ENCODE measurements around the gene BMX. TPM values are rescaled to one million over a fixed set of nuclear protein-coding genes. Genes with fewer than 3 reads are reported as not detected.

BMX gene
- total and polyA plus RNA-seq, 9 of the 15 experiments (the other 6 are each of a cell fraction or from before 2014, with no cell fraction given), result 0.45 to 4.2 (median 1.8) TPM

DNA sequence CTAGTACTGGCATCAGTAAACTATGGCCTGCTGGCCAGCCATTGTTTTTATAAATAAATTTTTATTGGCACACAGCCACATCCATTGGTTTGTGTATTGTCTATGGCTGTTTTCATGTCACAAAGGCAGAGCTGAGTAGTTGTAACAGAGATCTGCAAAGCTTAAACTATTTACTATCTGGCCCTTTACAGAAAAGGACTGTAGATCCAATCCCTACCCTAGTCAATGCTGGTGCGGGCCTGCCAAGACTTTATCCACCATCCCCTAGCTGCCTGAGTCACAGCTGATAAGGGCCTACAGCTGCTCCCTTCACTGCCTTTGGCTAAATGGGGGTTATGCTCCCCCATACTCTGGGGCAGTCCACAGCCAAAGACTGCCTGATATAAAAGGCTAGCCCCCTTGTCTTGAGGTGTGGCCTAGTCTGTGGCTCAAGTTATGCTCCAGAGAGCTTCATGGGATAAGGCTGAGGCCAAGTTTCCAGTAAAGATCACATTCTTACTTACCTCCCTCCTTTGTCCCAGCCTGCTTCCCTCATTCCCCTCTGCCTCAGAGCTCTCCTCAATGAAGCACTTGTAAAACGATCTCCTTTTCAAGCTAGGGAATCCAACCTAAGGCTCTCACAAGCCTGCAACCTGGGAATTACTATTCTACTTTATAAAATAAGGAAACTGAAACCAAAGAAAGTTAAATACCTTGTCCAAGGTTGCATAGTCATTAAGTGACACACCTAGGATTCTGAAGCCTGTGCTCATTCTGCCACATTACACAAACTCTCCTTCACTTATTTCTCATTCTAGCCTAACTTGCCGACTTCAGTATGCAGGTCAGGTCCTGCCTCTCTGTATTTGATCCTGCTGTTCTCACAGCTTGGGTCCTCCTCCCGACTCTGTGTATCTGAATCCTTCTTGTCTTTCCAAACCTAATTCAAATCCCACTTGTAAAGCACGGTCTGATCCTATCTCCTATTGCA lies 79.5 kb downstream of the BMX start (continued):
- TF ChIP-seq ZBED1 (IDR thresholded peaks at IDR 0.05) (no peak), ZNF785 (CRISPR knock-in tag; IDR thresholded peaks at IDR 0.05) (no peak), ZNF707 (CRISPR knock-in tag; conservative IDR thresholded peaks at IDR 0.05) (no peak), PHF20 (IDR thresholded peaks at IDR 0.05; ENCODE audit: partially characterized antibody) (no peak), PHB (CRISPR knock-in tag; IDR thresholded peaks at IDR 0.05) (no peak), TBP (optimal IDR thresholded peaks at IDR 0.05; ENCODE audit: low read depth, low read length) (no peak), MCM2 (IDR thresholded peaks at IDR 0.05; ENCODE audit: low read depth) (no peak), MYBL2 (IDR thresholded peaks at IDR 0.05; ENCODE audit: low read depth) (no peak), MYBL2 (CRISPR knock-in tag; IDR thresholded peaks at IDR 0.05; ENCODE audit: borderline replicate concordance) (no peak)
- TF ChIP-seq, protein P1, sequence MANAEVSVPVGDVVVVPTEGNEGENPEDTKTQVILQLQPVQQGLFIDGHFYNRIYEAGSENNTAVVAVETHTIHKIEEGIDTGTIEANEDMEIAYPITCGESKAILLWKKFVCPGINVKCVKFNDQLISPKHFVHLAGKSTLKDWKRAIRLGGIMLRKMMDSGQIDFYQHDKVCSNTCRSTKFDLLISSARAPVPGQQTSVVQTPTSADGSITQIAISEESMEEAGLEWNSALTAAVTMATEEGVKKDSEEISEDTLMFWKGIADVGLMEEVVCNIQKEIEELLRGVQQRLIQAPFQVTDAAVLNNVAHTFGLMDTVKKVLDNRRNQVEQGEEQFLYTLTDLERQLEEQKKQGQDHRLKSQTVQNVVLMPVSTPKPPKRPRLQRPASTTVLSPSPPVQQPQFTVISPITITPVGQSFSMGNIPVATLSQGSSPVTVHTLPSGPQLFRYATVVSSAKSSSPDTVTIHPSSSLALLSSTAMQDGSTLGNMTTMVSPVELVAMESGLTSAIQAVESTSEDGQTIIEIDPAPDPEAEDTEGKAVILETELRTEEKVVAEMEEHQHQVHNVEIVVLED (CRISPR knock-in tag; IDR thresholded peaks at IDR 0.05), result no peak
- TF ChIP-seq, protein P2, sequence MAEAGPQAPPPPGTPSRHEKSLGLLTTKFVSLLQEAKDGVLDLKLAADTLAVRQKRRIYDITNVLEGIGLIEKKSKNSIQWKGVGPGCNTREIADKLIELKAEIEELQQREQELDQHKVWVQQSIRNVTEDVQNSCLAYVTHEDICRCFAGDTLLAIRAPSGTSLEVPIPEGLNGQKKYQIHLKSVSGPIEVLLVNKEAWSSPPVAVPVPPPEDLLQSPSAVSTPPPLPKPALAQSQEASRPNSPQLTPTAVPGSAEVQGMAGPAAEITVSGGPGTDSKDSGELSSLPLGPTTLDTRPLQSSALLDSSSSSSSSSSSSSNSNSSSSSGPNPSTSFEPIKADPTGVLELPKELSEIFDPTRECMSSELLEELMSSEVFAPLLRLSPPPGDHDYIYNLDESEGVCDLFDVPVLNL (CRISPR knock-in tag; IDR thresholded peaks at IDR 0.05; ENCODE audit: low read depth), result no peak
- TF ChIP-seq, protein P3, sequence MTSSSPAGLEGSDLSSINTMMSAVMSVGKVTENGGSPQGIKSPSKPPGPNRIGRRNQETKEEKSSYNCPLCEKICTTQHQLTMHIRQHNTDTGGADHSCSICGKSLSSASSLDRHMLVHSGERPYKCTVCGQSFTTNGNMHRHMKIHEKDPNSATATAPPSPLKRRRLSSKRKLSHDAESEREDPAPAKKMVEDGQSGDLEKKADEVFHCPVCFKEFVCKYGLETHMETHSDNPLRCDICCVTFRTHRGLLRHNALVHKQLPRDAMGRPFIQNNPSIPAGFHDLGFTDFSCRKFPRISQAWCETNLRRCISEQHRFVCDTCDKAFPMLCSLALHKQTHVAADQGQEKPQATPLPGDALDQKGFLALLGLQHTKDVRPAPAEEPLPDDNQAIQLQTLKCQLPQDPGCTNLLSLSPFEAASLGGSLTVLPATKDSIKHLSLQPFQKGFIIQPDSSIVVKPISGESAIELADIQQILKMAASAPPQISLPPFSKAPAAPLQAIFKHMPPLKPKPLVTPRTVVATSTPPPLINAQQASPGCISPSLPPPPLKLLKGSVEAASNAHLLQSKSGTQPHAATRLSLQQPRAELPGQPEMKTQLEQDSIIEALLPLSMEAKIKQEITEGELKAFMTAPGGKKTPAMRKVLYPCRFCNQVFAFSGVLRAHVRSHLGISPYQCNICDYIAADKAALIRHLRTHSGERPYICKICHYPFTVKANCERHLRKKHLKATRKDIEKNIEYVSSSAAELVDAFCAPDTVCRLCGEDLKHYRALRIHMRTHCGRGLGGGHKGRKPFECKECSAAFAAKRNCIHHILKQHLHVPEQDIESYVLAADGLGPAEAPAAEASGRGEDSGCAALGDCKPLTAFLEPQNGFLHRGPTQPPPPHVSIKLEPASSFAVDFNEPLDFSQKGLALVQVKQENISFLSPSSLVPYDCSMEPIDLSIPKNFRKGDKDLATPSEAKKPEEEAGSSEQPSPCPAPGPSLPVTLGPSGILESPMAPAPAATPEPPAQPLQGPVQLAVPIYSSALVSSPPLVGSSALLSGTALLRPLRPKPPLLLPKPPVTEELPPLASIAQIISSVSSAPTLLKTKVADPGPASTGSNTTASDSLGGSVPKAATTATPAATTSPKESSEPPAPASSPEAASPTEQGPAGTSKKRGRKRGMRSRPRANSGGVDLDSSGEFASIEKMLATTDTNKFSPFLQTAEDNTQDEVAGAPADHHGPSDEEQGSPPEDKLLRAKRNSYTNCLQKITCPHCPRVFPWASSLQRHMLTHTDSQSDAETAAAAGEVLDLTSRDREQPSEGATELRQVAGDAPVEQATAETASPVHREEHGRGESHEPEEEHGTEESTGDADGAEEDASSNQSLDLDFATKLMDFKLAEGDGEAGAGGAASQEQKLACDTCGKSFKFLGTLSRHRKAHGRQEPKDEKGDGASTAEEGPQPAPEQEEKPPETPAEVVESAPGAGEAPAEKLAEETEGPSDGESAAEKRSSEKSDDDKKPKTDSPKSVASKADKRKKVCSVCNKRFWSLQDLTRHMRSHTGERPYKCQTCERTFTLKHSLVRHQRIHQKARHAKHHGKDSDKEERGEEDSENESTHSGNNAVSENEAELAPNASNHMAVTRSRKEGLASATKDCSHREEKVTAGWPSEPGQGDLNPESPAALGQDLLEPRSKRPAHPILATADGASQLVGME (CRISPR knock-in tag; IDR thresholded peaks at IDR 0.05), result no peak
- TF ChIP-seq, protein P4, sequence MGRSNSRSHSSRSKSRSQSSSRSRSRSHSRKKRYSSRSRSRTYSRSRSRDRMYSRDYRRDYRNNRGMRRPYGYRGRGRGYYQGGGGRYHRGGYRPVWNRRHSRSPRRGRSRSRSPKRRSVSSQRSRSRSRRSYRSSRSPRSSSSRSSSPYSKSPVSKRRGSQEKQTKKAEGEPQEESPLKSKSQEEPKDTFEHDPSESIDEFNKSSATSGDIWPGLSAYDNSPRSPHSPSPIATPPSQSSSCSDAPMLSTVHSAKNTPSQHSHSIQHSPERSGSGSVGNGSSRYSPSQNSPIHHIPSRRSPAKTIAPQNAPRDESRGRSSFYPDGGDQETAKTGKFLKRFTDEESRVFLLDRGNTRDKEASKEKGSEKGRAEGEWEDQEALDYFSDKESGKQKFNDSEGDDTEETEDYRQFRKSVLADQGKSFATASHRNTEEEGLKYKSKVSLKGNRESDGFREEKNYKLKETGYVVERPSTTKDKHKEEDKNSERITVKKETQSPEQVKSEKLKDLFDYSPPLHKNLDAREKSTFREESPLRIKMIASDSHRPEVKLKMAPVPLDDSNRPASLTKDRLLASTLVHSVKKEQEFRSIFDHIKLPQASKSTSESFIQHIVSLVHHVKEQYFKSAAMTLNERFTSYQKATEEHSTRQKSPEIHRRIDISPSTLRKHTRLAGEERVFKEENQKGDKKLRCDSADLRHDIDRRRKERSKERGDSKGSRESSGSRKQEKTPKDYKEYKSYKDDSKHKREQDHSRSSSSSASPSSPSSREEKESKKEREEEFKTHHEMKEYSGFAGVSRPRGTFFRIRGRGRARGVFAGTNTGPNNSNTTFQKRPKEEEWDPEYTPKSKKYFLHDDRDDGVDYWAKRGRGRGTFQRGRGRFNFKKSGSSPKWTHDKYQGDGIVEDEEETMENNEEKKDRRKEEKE (IDR thresholded peaks at IDR 0.05; ENCODE audit: borderline replicate concordance in 1 of 2, control insufficient read depth in 1 of 2, low read depth in 2 of 2, low read length in 1 of 2), result no peak
